Amygdala (tissue), 56 donors: ENCODE results near the gene PRR15L.
A peak's percentile ranks its signal among the peaks of the same experiment; 100 is the strongest.

Source experiments
- DNase-seq, 56 donors: peaks; one replicate each; lab custom pipeline; 2025; lab: John Stamatoyannopoulos, UW

The PRR15L gene

DNA sequence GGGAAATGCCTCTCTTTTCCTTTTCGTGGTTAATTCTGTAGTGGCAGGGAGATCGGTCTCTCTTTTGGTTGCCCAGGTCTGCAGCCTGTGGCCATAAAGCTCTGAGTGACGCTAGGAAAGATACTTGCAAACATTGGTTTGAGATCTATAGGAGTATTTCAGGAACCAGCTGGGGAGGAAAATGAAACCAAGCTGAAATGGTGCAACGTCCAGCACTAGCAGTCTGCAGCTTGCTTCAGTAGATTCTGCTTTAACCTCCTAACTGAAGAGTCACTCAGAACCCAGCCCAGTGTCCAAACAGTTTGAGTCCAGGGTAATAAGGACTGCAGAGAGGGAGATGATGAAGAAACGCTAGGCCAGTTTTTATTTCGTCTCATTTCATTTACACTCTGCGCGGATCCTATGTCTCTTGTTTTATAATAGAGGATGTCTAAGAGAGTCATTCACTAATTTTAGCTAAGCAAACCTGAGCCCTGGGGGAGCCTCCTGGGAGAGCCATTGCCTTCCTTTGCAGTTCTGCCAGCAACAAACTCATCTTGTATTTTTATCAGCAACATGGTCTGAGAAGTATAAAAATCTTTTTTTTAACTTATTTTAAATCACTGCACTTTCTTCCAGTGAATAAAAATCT is 49.6 kb downstream of the PRR15L start:
- no peak for DNase-seq

DNA sequence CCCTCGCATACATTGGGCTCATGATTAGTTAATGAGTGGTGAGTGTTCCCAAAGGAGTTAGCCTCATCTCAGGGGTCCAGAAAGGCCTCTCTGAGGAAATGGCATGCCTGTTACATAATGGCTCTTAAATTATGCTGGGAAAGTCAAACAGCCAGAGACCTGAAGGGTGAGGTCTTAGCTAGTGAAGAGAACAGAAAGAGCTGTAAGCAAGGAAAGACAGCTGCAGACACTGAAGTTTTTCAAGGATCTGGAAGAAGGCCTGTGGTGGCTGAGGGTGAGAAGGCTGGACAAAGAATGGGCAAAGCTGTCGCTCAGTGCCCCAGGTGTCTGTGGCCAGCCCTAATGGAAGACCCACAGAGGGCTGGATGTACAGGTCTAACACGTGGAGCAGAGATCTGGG is 51.2 kb downstream of the PRR15L start:
- no peak for DNase-seq

DNA sequence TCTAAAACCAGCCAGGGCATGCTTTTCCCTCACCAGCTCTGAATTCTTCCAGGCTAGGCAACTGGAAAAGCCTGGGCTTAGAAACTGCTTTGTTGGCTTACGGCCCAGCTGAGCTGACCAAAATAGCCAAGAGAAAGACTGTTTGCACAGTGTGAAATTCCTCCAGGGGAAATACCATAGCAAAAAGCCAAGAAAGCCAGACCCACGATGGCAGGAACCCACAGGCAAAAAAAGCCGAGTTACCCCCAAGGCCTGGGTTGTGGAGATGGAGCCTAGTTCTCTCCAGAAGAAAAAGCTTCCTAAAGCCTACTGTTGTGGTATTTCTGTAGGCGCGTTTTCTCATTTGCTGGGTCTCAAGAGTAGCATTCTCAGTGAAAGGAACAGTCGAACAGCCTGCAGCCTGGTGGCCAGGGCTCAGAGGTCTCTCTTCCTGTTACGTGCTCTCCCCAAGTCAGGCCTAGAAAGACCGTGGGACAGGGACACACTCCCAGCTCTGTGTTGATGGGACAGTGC is 52.4 kb downstream of the PRR15L start:
- peak in 49 of 56 donors; percentile 10 to 83 (median 45) for DNase-seq

DNA sequence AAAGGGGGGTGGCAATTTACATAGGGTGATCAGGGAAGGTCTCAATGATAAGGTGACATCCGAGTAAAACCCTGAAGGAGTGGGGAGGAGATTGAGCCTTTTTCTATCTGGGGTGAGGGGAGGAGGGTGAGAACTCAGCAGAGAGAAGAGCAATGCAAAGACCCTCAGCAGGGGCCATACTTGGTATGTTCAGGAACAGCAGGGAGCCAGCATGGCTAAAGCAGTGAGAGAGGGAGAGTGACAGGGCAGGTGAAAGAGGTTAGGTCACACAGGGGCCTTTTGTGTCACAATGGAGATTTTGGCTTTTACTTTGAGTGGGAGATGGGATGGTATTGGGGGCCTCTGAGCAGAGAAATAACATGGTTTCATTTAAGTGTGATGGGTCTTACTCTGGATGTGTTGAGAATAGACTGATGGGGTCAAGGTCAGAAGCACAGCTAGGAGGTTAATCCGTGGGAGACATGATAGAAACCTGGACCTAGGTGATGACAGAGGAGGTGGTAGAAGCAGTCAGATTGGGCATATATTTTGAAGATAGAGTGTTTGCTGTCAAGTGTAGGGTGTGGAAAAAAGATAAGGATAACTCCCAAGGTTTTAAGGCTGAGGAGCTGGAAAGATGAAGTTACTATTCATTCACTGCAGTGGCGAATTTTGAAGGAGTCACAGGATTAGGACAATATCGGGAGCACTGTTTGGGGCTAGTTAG is 55.5 kb downstream of the PRR15L start:
- no peak for DNase-seq
